CD4-positive, alpha-beta T cell treated with Interleukin-17A for 1 hour (primary cell): ENCODE measurements around the gene HOATZ.

ENCODE experiments used
- DNase-seq: peaks from one replicate; pipeline ENCODE4 v3.0.0-alpha.2; 2020

The HOATZ gene

DNA sequence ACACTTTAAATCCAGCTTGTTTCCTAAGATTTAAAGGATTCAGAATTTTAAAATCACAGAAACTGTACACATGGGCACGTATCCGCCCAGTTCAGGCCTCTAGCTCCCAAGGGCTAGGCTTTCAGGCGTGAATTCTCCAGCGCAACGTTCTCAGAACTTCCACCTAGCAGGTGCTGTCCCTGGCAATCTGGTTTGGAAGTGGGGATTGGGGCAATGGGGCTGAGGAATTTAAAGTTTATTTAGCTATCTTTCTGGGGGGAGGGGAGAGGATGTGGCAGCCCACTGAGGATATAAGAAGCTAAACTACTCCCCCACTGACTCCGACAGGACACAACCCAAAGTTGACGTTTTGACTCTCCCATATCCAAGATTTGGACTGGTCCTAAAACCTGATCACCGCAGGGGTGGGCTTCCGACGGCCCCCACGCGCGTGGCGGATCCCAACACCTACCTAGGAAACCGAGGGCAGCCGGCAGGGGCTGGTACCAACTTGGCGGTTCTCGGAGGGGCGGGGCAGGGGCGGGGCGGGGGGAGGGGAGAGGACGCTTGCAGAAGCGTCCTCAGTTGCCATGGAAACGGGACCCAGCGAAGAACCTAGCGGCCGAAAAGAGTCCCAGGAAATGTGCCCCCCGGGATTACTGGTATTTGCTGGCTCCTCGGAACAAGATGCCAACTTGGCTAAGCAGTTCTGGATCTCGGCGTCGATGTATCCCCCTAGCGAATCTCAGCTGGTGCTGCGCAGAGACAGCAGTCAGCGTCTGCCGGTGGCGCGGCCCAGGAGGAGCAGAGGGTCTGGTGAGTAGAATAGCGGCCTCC, at the start of gene HOATZ:
HOATZ (plus strand) TSS at position 563 of the 816 bp plus-strand sequence; CDS start at position 570, 7 bp downstream.
- no peak for DNase-seq

GRCh38 chr11:111465400-111465799, 49.2 kb upstream of the HOATZ start:
- DNase-seq, result no peak

DNA sequence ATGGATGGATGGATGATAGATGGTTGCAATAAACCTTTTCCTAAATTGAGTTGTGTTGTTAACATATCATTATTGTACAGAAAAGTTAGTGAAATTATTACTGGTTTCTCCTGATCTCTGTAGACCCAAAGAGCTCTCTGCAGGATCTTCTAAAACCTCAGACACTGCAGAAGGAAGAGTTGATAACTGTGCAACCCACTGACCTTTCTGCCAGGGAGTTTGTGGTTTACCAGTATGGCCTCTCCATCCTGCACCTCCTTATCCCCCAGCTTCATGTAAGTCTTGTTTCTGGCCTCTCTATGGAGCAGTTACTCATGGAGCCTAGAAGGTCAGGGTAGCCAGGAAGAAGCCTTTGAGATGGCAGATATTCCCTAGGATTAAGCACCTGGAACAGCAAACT, 48.0 kb upstream of the HOATZ start:
- DNase-seq, result no peak

GRCh38 chr11:111469200-111469599, 45.4 kb upstream of the HOATZ start:
- DNase-seq, result no peak

DNA sequence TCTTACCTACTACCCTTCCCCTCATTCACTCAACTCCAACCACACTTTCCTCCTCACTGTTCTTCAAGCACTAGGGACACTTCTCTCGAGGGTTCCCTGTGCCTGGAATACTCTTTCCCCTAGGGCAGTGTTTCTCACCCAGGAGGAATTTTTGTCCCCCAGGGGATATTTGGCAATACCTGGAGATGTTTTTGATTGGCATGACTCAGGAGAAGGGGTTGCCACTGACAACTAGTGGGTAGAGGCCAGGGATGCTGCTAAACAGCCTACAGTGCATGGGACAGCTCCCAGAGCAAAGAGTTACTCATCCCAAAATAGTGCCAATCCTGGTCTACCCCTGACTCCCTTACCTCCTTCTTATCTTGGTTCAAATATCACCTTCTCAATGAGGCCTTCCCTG, 42.4 kb upstream of the HOATZ start:
- DNase-seq, result no peak

GRCh38 chr11:111474432-111474831, 40.1 kb upstream of the HOATZ start:
- no peak for DNase-seq

DNA sequence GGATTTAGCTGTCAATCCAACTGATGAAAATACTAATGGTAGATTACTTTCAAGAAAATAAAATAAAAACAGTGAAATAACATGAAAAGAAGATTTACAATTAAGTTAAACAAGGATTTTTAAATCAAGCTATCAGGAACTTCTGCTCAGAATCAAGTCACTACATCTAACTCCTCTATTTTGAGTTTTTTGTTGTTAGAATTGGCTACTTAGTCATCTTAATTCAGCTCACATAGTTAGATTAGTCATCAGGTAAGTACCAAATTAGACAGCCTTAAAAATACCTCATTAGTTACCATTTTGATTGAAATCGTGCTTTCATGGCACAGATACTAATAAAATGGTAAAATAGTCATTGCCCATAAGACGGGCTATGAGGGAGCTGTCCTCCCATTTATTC, 38.2 kb upstream of the HOATZ start:
- DNase-seq, result no peak

DNA sequence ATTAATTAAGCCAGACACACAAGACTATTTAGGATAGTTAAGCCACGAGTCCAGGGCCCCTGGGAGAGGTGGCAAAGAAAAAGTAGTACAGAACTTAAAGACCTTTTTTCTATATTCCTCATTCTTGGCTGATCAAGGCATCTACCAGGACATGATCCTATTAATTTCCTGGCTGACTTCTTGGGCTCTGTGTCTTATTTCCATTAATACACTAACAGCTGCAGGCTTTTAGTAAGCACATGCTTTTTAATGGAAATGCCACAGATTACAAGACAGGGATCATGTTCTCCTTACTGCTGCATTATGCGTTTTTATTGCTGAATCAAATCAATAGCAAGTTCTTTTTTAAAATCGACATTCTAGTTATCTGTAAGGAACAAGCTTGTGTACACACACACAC, 37.6 kb upstream of the HOATZ start:
- no peak for DNase-seq

- no peak for DNase-seq
Measured at GRCh38 chr11:111477898-111478297, 36.7 kb upstream of the HOATZ start.

DNA sequence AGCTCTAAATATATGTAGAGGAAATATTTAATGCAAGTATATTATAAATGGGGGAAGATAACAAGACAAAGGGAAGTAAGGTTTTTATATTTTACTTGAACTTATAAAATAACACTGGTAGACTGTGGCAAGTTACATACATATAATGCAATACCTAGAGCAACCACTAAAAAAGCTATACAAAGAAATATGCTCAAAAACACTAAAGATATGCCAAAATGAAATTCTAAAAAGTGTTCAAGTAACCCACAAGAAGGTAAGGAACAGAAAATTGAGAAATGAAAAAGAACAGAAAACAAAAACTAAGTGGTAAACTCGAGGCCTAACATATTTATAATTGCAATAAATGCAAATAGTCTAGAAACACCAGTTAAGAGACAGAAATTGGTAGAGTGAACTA, 34.9 kb upstream of the HOATZ start:
- no peak for DNase-seq

DNA sequence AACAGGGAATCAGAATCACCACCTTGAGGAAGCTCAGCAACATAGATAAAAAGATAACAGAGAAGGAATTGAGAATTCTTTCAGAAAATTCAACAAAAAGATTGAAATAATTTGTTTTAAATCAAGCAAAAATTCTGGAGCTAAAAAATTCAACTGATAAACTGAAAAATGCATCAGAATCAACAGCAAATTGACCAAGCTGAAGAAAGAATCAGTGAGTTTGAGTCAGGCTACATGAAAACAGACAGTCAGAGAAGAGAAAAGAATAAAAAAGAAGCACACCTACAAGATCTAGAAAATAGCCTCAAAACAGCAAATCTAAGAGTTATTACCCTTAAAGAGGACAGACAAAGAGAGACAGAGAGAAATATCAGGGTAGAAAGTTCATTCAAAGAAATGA, 31.1 kb upstream of the HOATZ start:
- DNase-seq, result no peak

DNA sequence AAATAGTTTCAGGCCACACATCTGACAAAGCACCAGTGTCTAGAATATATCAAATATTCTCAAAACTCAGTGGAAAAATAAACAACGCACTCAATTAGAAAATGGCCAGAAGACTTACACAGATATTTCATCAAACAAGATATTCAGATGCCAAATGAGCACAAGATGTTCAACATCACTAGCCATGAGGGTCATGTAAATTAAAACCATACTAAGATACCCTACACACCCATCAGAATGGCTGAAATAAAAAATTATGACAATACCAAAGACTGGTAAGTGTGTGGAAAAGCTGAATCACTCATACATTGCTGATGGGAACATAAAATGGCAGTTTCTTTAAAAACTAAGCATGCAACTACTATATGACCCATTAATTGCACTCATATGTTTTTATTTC, 24.1 kb upstream of the HOATZ start:
- DNase-seq, result no peak

DNA sequence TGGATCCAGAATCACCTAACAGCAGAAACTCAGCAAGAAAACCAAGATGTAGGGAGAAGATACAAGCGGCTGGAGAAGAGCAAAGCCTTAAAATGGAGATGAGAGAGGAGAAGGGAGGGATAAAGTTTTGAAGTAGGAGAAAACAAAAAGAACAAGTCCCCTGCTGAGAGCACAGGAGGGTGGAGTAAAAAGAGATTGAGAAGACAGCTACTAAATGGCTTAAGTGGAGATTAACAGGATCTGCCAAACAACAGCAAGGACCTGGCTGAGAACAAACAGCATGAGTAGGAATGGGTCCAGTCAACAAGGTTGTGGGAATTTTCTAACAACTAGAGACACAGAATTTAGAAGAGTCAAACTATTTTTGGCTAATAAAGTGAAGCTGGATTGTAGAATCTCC, 20.5 kb upstream of the HOATZ start:
- DNase-seq, result no peak

DNA sequence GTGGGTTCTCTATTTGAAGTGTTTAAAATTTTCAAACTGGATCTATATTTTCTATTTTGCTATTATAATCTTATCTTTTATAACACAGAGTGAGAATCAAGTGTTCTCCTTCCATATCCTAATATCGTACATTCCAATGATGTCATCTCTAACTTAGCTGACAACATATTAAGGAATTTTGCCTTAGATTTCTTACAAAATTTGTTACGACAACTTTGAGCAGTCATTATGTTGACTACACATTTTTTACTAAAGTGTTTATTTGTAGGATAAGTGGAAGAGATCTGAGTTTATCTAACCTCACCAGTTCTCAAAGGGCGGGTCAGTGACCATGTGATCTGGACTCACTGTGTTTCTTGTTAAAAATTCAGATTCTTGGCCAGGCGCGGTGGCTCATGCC, 15.1 kb upstream of the HOATZ start:
- DNase-seq, result no peak

DNA sequence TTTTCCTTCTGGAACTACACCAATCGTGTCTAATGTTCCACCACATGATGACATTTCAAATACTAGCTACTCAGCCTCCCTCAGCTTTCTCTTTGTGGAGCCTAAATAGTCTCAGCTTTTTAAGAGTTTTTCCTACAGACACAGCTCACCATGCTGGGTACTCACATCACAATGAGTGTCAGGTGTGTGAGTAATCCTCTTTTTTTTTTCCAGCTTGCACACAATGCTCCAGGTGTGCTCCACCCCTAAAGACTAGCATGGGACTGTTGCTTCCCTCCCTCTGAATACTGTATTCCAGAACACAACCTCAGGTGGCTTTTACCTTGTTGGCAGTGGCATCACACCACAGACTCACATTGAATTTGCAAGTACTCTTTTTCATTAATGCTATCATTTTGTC, 14.1 kb upstream of the HOATZ start:
- no peak for DNase-seq

GRCh38 chr11:111502611-111503010, 12.0 kb upstream of the HOATZ start:
- DNase-seq, result no peak

DNA sequence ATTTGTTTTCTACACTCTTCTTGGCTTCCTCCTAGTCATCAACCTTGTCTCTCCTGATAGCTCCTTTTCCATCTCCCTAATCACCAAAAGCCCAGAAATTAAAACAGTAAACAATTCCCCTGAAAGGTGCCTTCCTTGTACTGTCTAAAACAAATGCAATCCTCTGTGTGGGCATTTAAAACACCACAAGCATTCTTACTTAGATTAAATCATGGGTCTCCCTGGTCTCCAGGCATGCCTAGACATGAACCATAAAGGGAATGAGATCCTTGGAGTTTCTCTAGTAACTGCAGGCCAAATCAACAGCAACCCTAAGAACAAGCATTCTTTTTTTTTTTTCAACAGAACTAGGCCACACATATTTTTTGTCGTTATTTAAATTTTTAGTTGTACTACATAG, 4.3 kb upstream of the HOATZ start:
- DNase-seq, result no peak

DNA sequence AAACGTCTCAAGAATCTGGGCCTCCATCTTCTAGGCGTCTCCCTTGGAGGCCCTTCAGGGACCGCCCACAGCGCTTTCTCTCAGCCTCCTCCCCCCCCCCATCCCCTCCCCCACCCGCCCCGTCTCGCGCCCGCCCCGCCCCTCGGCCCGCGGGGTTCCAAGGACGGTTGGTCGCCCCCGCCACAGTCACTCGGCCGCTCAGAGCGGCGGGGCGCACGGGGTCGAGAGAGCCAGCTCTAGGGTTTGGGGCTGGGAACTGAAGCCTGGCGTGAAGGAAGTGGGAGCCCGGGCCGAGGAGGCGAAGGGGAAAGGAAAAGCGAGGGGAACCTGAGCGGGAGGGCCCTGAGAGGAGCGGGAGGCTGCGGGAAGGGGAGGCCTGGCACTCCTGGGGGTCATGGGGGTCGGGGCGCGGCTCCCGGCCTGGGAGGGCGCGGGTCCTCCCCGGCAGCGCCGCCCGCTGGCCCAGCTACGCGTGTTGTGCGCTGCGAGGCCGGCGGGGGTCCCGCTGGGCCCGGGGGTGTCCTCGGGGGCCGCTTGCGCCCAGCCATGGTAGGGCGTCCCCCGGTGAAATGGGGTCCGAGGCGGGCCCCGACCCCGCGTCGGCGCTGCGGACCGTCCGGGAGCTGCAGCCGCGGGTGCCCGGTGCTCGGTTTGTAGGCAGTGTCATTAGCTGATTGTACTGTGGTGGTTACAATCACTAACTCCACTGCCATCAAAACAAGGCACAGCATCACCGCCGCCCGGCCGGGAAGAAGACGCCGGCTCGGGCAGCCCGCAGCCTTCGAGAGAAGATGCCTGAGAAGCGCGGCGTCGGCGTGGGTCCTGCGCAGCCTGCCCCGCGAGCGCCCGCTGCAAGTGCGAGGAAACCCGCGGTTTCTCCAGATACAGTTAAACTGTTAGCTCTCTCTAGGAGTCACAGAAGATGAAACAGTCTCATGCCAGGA, 2.0 kb upstream of the HOATZ start, which contains the start of gene BTG4:
BTG4 (minus strand) TSS at position 91 of the 944 bp plus-strand sequence. CDS start 13,610 bp downstream, outside the sequence.
- no peak for DNase-seq

DNA sequence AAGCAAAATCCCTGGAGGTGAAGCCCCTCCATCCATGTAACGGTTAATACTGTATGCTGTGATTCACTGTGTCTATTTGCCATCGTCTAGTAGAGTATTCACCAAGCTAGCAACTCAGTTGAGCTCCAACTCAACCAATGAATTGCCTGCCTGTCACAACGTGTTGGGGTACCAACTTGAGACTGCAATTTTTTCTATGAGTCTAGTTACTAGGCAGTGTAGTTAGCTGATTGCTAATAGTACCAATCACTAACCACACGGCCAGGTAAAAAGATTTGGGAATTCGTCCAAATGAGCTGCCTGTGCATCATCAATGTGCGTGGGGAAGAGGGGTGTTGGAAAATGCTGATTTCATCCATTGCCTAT, 1.4 kb upstream of the HOATZ start:
- DNase-seq, result no peak

DNA sequence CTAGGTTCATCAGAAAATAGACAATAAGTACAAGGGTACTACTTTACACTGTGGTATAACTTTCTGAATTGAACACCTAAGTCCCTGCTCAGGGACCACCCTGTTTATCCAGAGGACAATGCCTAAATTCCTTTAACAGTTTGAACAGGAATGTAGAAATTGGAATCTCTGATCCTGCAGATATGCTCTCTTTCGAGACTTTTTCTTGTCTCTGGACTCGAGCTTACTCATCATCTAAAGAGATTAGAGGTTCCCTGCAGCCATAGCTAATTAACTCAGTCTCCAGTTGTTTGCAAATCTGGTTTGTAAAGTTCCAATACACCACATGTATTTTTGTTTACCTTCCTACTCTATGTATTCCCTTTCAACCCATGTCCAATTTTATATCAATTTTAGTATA, 1.0 kb downstream of the HOATZ start:
- DNase-seq, result no peak

DNA sequence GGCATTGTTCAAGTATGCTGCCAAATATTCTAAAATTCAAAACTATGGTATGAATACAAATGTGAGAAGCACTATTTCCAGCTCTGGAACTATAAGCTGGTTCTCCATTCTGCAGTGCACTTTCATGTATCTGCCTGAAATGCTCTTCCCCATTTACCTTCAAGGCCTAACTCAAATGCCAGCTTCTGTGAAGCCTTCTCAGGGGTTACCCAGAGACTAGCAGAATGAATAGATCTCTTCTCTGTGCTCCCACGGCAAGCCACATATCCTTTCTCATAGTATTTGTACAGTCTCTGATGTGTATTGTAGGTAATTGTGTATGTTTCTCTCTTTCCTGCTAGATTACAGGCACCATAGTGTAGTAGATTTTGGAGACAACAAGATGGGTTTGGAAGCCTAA, 4.1 kb downstream of the HOATZ start:
- DNase-seq, result no peak

GRCh38 chr11:111520560-111520959, 6.0 kb downstream of the HOATZ start:
- no peak for DNase-seq

DNA sequence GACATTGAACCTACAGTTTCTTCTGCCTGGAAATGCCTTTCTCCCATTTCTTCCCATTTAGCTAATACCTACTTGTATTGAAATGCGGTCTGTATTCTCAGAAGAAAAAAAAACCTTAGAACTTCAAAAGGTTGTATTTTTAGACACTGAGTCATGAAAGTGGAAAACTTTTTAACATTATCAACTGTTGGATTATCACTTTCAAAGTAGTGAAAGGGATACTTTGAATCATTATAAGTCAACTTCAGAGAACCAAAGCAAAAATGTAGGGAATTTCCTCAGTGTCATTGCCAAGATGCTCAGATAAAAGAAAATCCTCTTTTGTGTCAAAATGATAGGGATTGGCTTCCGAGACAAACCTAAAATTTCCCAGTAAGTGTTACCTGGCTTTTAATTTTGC, 6.6 kb downstream of the HOATZ start:
- DNase-seq, result no peak

DNA sequence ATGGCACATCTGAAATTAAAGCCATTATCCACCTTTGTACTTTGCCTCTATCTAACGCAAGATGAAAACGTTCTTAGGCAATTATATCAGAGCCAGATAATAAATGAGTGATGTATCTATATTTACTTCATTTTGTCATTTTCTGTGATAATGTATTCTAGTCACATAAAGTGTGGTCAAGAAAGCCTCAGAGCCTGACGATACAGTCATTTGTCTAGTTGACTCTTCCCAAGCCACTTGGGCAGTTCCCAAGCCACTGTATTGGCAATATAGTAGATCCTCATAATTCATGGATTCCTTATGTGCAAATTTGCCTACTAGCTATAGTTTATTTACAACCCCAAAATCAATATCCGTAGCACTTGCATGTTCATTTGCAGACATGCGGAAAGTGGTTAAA, 7.8 kb downstream of the HOATZ start:
- no peak for DNase-seq
